ENCODE results near the gene SMG6. TPM values are rescaled to one million over a fixed set of nuclear protein-coding genes. Genes with fewer than 3 reads are reported as not detected.

Gene SMG6
- total RNA-seq, 4 donors from 2014 or later, result 17.9 to 24.0 (median 20.1) TPM

GRCh38 chr17:2060385-2060658 lies 243.3 kb downstream of the SMG6 start:
- peak overlapping the region; percentile 68 to 93 (median 87) for H3K27ac ChIP-seq
- intact Hi-C loops (cut with DNase I), result no loop called here
- DNase-seq, result no peak
- H3K4me1 ChIP-seq, result peaks cover 47 to 98% (median 60%) of the 10 kb centered on the region in 3 donors
- H3K36me3 ChIP-seq, result peaks cover 0 to 67% (median 0%) of the 10 kb centered on the region in 3 donors
- no peak for TF ChIP-seq CTCF (IDR thresholded peaks at IDR 0.05)
- TF ChIP-seq POLR2A (IDR thresholded peaks at IDR 0.05), result no peak
- no peak overlapping the region for H3K4me3 ChIP-seq
- no peaks in the 10 kb centered on the region for H3K9me3 ChIP-seq
- WGBS, 2 donors, result 83 to 88% methylated on average over 4 to 6 of the region's 6 CpGs
- H3K27me3 ChIP-seq, result peaks cover 0 to 39% (median 2%) of the 10 kb centered on the region in 4 donors

- WGBS, 2 donors, result 71 to 79% methylated on average over 6 to 19 of the region's 21 CpGs
These were observed 243.8 kb downstream of the SMG6 start for GRCh38 chr17:2059547-2060384.

GRCh38 chr17:2058586-2059546 lies 244.7 kb downstream of the SMG6 start:
- Histone ChIP-seq H3K36me3 (peaks cover 0 to 52% (median 0%) of the 10 kb centered on the region in 3 donors), H3K9me3 (no peaks in the 10 kb centered on the region), H3K27me3 (peaks cover 0 to 54% (median 7%) of the 10 kb centered on the region in 4 donors), H3K4me3 (peak overlapping the region; percentile 9 to 74 (median 58)), H3K4me1 (peaks cover 54 to 98% (median 55%) of the 10 kb centered on the region in 3 donors), H3K27ac (peak overlapping the region; percentile 58 to 93 (median 87))
- TF ChIP-seq POLR2A (IDR thresholded peaks at IDR 0.05) (no peak), CTCF (IDR thresholded peaks at IDR 0.05) (peak; percentile 69 to 91 (median 81))
- 10 to 38% methylated on average over 2 to 28 of the region's 78 CpGs for WGBS, 2 donors
- no peak for DNase-seq
- intact Hi-C loops (cut with DNase I), result loop anchor here (5.0 kb wide), 1 partner anchor 183 kb away; no protein-coding TSS in a partner anchor

More at GRCh38 chr17:2059547-2060384, 243.8 kb downstream of the SMG6 start:
- H3K27ac ChIP-seq, result peak overlapping the region; percentile 68 to 93 (median 87)
- no peak for TF ChIP-seq CTCF (IDR thresholded peaks at IDR 0.05)
- peaks cover 0 to 61% (median 0%) of the 10 kb centered on the region in 3 donors for H3K36me3 ChIP-seq
- H3K4me1 ChIP-seq, result peaks cover 51 to 98% (median 57%) of the 10 kb centered on the region in 3 donors
- DNase-seq, result no peak
- peak overlapping the region in 3 of 4 donors; percentile 48 to 74 (median 69) for H3K4me3 ChIP-seq
- peaks cover 0 to 45% (median 4%) of the 10 kb centered on the region in 4 donors for H3K27me3 ChIP-seq
- intact Hi-C loops (cut with DNase I), result loop anchor here (5.0 kb wide), 1 partner anchor 183 kb away; no protein-coding TSS in a partner anchor
- H3K9me3 ChIP-seq, result no peaks in the 10 kb centered on the region

GRCh38 chr17:2057760-2058585 lies 245.6 kb downstream of the SMG6 start:
- peak overlapping the region; percentile 62 to 93 (median 90) for H3K27ac ChIP-seq
- no peaks in the 10 kb centered on the region for H3K9me3 ChIP-seq
- H3K4me1 ChIP-seq, result peaks cover 53 to 98% (median 59%) of the 10 kb centered on the region in 3 donors
- H3K4me3 ChIP-seq, result peak overlapping the region; percentile 48 to 74 (median 60)
- peaks cover 0 to 43% (median 0%) of the 10 kb centered on the region in 3 donors for H3K36me3 ChIP-seq
- 53% methylated on average over 27 of the region's 98 CpGs; no CpG with 5 or more reads in 1 of the 2 donors for WGBS, 2 donors
- no peak for DNase-seq
- intact Hi-C loops (cut with DNase I), result loop anchor here (5.0 kb wide), 1 partner anchor 184 kb away; no protein-coding TSS in a partner anchor
- H3K27me3 ChIP-seq, result peaks cover 0 to 63% (median 7%) of the 10 kb centered on the region in 4 donors
- TF ChIP-seq POLR2A (IDR thresholded peaks at IDR 0.05) (no peak), CTCF (IDR thresholded peaks at IDR 0.05) (no peak)

Measured in esophagus squamous epithelium (tissue), 5 donors.